GM12892 (cell line): ENCODE results near the gene ZNF84. TPM values are rescaled to one million over a fixed set of nuclear protein-coding genes. Genes with fewer than 3 reads are reported as not detected.

ENCODE experiments used
- DNase-seq: peaks from one replicate; pipeline ENCODE4 v3.0.0; 2011; ENCODE audit not compliant: insufficient read length
- FAIRE-seq: peaks from 2 replicates; lab custom pipeline; 2011; peaks lifted over from hg19 to GRCh38; lab: Jason Lieb, UNC
- POLR2A ChIP-seq: IDR thresholded peaks from 2 replicates; pipeline ENCODE4 v1.6.1; 2011; ENCODE audit warnings: low read depth, low read length, control low read depth
- POLR2AphosphoS5 ChIP-seq: IDR thresholded peaks from 2 replicates; pipeline ENCODE4 v1.6.1; 2011; ENCODE audit warnings: low read depth, low read length, control low read depth
- TAF1 ChIP-seq: IDR thresholded peaks from 2 replicates; pipeline ENCODE4 v1.6.1; 2011; ENCODE audit warnings: low read depth, mild to moderate bottlenecking, control low read depth, low read length, borderline replicate concordance
- polyA plus RNA-seq: library from polyadenylated mRNA; unstranded; fragments of >200 nt; gene quantifications from one replicate; pipeline ENCODE4 v1.2.1, GENCODE V29; 2012; ENCODE audit warnings: missing spikeins, inconsistent platforms; ENCODE audit not compliant: missing spikeins

ZNF84 gene
- 25.8 TPM for polyA plus RNA-seq

GRCh38 chr12:133037207-133038005 is at the start of gene ZNF84:
Gene ZNF84 (plus strand): TSS chr12:133037509. CDS start chr12:133041468, 3,959 bp downstream.
- TF ChIP-seq TAF1, result no peak; the same call in 1 of the 2 replicates
- TF ChIP-seq POLR2AphosphoS5, result peak; percentile 61; the same call in 1 of the 2 replicates
- TF ChIP-seq POLR2A, result peak; percentile 78
- peak; percentile 75 for DNase-seq
- peak; percentile 99 for FAIRE-seq

- no peak for TF ChIP-seq POLR2A
- TF ChIP-seq POLR2AphosphoS5, result no peak
- TF ChIP-seq TAF1, result no peak
- no peak for DNase-seq
- no peak for FAIRE-seq
Observed at GRCh38 chr12:132998741-132999140, 38.6 kb upstream of the ZNF84 start.

- TF ChIP-seq TAF1 (no peak), POLR2AphosphoS5 (no peak), POLR2A (no peak)
- DNase-seq (no peak), FAIRE-seq (no peak)
Observed at GRCh38 chr12:133010657-133011297, 26.5 kb upstream of the ZNF84 start.

GRCh38 chr12:133023566-133023965 is 13.7 kb upstream of the ZNF84 start:
- TF ChIP-seq TAF1, result no peak
- TF ChIP-seq POLR2AphosphoS5, result no peak
- no peak for TF ChIP-seq POLR2A
- FAIRE-seq (no peak), DNase-seq (no peak)

GRCh38 chr12:133026996-133027395 is 10.3 kb upstream of the ZNF84 start:
- no peak for FAIRE-seq
- TF ChIP-seq POLR2AphosphoS5 (no peak), TAF1 (no peak), POLR2A (no peak)
- no peak for DNase-seq

GRCh38 chr12:133038118-133038709 is 905 bp downstream of the ZNF84 start:
- no peak for FAIRE-seq
- DNase-seq, result no peak
- TF ChIP-seq POLR2AphosphoS5, result no peak

- FAIRE-seq (no peak), DNase-seq (no peak)
- TF ChIP-seq POLR2AphosphoS5, result no peak
- TF ChIP-seq TAF1, result no peak
- no peak for TF ChIP-seq POLR2A
Observed at GRCh38 chr12:133046698-133047097, 9.4 kb downstream of the ZNF84 start.

- no peak for DNase-seq
- TF ChIP-seq TAF1 (no peak), POLR2AphosphoS5 (0 out of 2 replicates have a peak, but pooled peaks have one; percentile 33), POLR2A (no peak)
- no peak for FAIRE-seq
Observed at GRCh38 chr12:133057446-133057845, 20.1 kb downstream of the ZNF84 start.

GRCh38 chr12:133058203-133059113 is 21.1 kb downstream of the ZNF84 start:
- no peak for FAIRE-seq

GRCh38 chr12:133061954-133062353 is 24.6 kb downstream of the ZNF84 start:
- no peak for FAIRE-seq
- TF ChIP-seq TAF1, result no peak
- no peak for TF ChIP-seq POLR2A
- no peak for TF ChIP-seq POLR2AphosphoS5
- DNase-seq, result no peak

More at GRCh38 chr12:133058203-133059113, 21.1 kb downstream of the ZNF84 start:
- no peak for DNase-seq
- TF ChIP-seq TAF1 (no peak), POLR2A (no peak), POLR2AphosphoS5 (no peak)
